ENCODE results near the gene MAP3K2.
"Not testable (repeated sequence)": the region's sequence is repeated elsewhere in the genome, so short reads cannot be mapped to it uniquely, and the experiment has no call there.

Gene MAP3K2

DNA sequence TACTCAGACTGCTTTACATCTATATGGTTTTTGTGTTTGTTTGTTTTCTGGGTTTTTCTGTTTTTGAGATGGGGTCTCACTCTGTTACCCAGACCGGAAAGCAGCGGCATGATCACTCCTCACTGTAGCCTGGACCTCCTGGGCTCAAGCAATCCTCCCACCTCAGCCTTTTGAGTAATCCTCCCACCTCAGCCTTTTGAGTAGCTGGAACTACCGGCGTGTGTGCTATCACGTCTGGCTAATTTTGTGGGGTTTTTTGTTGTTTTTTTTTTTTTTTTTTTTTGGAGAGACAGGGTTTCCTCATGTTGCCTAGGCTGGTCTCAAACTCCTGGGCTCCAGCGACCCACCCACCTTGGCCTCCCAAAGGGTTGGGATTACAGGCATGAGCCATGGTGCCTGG, 9.1 kb downstream of the MAP3K2 start:
- DNase-seq, result no peak

DNA sequence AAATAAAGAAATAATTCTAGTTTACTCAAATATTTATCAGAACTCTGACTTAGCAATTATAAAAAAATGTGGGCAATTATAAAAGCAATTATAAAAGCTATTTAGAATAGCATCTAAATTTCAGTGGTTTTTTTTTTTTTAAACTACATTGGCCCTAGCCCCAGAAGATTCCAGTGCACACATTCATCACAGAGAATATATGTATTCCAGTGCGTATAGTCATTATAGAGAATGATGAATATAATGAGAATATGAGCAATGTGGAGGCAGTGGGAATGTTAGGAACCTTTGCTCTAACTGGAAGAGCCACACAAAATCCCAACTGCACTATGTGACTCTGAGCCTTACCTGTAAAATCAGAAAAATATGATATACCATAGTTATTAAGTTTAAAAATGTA, 10.5 kb downstream of the MAP3K2 start:
- DNase-seq, result no peak

DNA sequence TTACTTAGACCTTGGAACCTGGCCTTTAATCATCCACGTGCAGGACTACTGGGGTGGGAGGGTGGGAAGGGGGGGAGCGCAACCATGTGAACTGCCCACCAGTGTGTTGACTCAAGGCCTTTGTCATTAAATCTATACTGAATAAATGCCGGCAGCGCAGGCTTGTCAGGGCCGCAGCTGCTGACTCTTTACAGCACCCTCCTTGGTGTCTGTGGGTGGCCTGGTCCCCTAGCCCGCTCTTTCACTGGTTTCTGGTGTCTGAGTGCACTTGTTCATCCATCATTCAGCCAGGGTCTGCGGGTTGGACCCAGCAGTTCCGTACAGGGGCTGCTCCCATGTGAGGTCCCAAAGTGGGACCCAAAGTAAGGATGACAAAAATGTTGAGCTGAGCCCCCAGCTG, 11.5 kb downstream of the MAP3K2 start:
- no peak for DNase-seq

DNA sequence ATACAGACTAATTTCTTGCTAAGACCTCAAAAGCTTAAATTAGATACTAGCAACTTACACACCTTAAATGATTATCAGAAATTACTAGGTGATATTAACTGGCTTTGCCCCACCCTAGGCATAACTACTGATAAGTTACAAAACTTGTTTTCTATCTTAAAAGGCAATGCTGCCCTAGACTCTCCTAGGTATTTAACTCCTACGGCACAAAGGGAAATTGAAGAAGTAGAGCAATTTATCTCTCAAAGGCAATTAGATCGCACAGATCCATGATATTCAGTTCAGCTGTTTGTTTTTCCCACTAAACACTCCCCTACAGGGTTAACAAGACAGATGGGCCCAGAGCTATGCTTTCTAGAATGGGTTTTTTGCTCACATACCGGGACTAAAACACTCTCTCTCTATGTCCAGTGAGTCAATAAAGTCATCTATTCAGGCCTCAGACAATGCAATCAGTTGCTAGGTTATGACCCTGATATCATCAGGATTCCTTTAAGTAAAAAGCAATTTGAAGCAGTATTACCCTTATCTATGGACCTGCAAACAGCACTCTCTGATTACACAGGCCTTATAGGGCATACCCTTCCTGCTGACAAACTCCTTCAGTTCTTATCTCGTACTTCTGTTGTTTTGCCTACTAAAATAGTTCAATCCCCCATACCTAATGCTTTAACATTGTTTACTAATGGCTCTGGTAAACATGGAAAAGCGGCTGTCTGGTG, 14.3 kb downstream of the MAP3K2 start:
- DNase-seq, result no peak

DNA sequence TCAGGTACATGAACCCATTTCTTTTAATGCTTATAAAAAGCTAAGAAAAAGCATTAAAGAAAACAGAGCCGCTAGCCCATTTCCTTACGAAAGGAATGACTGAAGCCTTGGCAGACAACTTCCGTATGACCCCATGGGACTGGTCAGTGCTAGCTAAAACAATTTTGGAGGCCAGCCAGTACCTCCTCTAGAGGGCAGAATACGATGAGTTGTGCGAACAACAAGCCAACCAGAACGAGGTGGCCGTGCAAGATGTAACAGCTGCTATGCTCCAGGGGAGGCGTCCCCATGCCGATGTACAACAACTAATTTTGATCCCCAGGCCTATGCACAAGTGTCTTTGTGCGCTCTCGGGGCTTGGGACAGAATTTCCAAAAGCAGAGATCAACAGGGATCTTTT, 16.7 kb downstream of the MAP3K2 start:
- no peak for DNase-seq

DNA sequence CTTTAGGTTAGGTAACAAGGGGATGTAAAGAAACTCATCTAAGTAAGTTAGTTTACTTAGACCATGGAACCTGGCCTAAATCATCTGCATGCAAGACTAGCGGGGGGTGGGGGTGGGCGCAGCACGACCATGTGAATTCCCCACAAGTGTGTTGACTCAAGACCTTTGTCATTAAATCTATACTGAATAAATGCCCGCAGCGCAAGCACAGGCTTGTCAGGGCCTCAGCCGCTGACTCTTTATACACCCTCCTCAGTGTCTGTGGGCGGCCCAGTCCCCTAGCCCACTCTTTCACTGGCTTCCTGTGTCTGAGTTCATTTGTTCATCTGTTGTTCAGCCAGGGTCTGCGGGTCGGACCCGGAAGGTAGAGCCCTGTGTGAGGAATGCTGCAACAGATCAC, 17.8 kb downstream of the MAP3K2 start:
- no peak for DNase-seq

DNA sequence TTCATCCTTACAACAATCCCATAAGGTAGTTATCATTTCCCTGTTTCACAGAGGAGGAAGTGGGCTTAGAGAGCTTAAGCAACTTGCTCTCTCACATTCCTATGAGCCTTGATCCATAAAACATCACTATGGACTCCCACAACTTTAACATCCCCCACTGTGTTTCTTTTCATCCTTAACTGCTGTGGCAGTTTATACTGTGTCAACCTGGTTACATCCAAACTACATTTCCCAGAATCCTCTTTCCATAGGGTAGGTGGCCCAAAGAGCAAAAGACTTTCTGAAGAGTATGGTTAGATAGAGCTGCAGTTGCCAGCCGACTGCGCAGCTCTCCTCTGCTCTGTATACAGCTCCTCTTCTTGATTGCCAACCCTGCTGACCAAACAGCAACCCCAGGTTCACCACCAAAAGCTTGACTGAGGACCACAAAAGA, 22.5 kb downstream of the MAP3K2 start:
- no peak for DNase-seq

DNA sequence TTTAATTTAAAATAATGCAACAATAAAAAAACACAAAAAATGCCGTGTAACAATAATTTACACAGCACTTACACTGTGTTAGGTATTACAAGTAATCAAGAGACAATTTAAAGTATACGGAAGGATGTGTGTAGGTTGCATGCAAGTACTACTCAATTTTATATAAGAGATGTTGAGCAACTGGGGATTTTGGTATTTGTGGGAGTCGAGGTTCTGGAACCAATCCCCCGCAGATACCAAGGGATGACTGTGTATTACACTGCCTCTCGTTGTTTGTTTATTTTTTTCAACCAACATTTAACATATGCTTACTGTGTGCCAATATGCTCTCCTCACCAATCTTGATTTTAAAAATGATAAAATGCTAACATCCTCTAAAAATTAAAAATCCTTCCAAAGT, 24.8 kb downstream of the MAP3K2 start:
- no peak for DNase-seq

DNA sequence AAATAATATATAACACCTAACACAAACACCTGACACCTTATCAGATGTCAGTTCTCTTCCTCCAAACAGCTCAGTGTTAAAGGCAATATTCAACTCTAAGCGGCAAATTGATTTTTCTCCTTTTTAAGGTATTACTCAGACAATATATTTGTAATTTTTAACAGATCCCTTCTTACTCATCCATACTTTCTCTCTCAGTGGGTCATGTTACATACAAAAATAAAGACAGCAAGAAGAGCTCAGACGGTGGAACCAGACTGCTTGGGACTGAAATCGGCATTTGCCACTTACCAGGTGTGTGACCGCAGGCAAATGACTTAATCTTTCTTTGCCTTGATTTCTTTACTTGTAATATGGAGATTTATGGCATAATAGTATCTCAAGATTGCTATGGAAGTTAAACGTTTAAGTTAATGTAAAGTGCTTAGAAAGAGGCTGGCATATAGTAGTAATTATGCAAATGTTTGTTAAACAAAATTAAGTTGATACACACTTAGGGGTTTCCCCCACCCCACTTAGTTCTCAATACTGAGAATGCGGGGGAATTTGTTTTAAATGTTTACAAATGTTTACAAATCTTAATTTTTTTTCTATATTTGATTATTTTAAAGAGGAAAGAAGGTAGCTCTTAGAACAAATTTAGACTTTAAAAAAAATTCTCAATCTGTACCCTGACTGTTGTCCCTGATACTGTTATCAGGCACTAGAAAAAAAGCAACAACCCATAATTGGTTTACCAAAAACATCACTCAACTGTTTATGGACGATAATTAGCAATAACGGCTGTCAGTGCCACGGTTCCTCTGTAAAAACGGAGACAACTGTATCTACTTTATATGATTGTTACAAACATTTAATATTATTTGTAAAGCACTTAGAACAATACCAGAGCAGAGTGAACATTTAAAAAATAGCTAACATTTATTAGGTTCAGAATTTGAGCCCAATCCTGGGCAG, 25.6 kb downstream of the MAP3K2 start:
- DNase-seq, result no peak

DNA sequence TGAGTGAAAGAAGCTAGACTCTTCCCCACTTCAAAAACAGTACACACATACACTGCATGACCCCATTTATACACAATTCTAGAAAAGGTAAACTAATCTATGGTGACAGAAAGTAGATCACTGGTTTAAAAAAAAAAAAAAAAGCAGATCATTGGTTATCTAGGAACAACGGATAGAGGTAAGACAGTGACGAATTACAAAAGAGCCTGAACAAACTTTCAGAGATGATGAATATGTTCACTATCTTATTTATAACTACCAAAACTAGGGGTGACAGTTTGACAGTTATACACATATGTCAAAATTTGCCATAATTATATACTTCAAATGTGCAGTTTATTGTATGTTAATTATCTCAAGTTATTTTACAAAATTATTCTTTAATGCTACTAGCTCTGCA, 27.5 kb downstream of the MAP3K2 start:
- no peak for DNase-seq

DNA sequence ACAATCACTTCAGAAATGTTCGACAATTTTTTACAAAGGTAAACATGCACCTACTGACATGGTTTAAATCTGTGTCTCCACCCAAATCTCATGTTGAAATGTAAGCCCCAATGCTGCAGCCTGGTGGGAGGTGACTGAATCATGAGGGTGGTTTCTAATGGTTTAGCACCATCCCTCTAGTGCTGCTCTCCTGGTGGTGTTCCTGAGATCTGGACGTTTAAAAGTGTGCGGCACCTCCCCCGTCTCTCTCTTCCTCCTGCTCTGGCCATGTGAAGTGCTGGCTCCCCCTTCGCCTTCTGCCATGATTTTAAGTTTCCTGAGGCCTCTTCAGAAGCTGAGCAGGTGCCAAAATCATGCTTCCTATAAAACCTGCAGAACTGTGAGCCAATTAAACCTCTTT, 28.3 kb downstream of the MAP3K2 start:
- no peak for DNase-seq

DNA sequence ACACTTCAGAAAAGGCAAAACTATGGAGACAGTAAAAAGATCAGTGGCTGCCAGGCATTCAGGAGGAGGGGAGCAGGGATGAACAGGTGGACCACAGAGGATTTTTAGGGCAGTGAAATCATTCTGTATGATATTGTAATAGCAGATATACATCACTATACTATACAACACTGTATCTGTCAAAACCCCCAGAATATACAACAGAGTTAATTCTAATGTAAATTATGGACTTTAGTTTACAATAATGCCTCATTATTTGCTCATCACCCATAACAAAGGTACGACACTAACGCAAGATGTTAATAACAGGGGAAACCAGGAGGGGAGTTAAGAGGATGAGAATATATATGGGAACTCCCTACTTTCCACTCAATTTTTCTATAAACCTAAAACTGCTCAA, 28.8 kb downstream of the MAP3K2 start:
- DNase-seq, result no peak

DNA sequence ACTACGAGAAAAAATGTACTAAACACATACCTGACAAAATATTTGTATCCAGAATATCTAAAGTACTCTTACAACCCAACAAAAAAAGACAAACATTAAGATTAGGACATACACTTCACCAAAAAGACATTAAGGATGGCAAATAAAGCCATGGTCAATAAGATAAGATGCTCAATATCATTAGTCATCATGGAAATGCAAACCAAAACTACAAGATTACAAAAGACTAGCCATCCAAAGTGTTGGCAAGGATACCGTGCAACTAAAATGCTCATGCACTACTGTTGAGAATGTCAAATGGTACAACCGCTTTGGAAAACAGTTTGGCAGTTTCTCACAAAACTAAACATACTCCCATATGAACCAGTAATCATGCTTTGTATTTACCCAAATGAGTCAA, 29.7 kb downstream of the MAP3K2 start:
- no peak for DNase-seq

DNA sequence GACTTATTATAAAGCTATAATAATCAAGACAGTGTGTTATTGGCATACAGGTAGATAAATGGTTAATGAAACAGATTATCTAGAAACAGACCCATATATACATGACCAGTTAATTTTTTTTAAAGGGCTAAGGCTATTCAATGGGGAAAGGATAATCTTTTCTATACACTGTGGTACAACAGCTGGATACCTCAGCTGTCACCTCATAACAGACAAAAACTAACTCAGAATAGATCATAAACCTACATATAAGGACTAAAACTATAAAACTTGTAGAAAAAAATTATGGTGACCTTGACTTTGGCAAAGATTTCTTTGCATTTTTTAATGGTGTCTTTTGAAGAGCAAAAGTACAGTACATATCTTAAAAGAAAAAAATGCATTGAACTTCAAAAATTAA, 30.2 kb downstream of the MAP3K2 start:
- DNase-seq, result no peak

DNA sequence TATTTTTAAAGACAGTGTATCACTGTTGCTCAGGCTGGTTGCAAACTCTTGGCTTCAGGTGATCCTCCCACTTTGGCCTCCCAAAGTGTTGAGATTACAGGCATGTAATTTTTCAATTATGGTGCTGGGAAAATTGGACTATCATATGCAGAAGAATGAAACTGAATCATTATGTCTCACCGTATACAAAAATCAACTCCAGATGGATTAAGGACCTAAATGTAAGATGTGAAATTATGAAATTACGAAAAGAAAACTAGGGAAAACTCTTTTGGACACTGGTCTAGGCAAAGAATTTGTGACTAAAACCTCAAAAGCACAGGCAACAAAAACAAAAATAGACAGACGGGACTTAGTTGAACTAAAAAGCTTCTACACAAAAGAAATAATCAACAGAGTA, 31.2 kb downstream of the MAP3K2 start:
- no peak for DNase-seq

DNA sequence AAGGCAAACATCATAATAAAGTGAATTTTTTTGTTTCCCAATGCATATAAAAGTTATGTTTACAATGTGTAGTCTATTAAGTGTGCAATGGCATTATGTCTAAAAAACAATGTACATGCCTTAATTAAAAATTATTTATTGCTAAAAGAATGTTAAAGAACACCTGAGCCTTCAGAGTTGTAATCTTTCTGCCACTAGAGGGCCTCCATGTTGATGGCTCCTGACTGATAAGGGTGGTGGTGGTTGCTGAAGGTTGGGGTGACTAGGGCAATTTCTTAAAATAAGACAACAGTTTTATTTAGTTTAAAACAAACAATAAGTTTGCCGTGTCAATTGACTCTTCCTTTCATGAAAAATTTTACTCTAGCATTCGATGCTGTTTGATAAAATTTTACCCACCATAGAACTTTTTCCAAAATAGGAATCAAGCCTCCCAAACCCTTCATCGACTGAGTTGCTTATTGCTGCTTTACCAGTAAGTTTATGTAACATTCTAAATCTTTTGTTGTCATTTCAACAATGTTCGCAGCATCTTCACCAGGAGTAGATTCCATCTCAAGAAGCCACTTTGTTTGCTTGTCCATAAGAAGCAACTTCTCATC, 32.3 kb downstream of the MAP3K2 start:
- no peak for DNase-seq

DNA sequence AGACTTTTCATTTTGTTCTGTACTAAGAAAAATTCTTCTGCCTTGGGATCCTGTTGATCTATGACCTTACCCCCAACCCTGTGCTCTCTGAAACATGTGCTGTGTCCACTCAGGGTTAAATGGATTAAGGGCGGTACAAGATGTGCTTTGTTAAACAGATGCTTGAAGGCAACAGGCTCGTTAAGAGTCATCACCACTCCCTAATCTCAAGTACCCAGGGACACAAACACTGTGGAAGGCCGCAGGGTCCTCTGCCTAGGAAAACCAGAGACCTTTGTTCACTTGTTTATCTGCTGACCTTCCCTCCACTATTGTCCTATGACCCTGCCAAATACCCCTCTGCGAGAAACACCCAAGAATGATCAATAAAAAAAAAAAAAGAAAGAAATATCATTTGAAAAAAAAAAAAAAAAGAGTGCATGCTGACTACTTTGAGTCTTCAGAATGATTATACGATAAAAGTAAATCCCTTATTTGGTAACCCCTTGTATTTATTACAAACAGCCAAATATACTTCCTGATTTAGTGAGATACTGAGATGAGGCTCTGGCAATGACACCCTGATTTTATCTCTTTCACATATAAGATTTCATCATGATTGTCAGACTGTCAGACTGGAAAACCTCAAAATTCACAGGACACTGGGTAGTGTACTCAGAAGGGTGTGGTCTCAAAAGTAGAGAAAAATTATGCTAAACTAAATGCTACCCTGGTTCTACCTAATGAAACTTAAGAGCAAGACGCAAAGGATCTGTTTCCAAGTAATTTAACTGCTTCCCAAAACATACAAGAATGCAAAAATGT, 33.7 kb downstream of the MAP3K2 start:
- DNase-seq, result not testable (repeated sequence)

DNA sequence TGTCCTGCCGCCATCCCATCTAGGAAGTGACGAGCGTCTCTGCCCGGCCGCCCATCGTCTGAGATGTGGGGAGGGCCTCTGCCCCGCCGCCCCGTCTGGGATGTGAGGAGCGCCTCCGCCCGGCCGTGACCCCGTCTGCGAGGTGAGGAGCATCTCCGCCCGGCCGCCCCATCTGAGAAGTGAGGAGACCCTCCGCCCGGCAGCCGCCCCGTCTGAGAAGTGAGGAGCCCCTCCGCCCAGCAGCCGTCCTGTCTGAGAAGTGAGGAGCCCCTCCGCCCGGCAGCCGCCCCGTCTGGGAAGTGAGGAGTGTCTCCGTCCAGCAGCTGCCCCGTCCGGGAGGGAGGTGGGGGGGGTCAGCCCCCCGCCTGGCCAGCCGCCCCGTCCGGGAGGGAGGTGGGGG, 34.6 kb downstream of the MAP3K2 start:
- DNase-seq, result not testable (repeated sequence)

DNA sequence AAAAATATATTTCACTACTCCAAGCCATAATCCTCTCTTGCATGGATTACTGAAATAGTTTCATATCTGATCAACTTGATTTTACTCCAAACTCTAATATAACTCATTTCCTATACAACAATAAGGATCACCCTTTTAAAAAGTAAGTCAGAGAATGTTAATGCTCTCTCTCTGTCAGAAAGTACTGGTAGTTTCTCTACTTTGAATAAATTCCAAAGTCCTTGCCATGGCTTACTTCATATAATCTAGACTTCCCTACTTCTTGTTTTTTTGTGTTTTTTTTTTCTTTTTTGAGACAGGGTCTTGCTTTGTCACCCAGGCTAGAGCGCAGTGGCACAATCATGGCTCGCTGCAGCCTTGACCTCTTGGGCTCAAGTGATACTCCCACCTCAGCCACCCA, 36.2 kb downstream of the MAP3K2 start:
- no peak for DNase-seq

DNA sequence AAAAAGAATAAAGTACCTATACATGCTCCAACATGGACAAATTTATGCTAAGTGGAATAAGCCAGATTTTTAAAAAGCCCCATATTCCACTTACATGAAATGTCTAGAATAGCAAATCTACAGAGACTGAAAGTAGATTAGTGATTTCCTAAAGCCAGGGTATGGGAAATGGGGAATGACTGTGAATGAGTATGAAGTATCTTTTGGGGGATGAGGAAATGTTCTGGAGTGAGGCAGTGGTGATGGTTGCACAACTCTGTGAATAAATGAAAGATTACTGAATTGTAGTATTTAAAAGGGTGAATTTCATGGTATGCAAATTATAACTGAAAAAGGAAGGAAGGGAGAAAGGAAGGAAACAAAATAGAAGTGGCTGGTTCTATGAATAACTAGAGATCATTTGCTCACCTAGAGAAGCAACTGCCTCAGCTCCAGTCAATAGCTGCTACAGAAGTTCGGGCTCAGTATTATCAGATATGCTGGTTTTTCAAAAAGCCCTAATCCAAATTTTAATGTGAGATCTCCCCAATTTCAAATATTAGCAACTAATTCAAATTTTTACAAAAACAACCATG, 39.3 kb downstream of the MAP3K2 start:
- no peak for DNase-seq

DNA sequence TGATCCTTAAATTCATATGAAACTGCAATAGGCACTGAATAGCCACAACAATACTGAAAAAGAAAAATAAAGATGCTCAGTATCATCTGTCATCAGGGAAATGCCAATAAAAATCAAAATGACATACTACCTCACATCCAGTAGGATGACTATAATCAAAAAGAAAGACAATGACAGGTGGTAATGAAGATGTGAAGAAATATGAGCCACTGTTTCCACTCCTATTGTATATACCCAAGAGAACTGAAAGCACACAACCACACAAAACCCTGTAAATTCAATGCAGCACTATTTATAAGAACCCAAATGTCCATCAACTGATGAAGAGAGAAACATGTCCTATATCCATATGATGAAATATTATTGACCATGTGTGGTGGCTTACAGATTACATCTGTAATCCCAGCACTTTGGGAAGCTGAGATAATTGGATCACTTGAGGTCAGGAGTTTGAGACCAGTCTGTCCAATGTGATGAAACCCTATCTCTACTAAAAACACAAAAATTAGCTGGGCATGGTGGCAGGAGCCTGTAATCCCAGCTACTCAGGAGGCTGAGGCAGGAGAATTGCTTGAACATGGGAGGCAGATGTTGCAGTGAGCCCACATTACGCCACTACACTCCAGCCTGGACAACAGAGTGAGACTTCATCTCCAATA, 39.9 kb downstream of the MAP3K2 start:
- no peak for DNase-seq

DNA sequence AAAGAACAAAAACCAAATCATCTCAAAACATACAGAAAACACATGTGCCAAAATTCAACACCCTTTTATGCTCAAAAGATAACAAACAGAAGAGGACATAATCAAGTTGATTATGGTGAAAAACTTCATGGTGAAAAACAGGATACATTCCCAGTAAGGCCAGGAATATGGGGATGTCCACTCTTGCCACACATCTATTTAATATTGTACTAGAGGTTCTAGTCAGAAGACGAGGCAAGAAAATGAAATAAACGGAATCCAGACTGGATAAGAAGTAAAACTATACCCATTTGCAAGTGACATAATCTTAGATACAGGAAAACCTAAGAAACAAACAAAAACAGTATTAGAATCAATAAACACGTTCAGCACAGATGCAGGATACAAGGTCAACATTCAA, 40.8 kb downstream of the MAP3K2 start:
- DNase-seq, result no peak

All from DMS153 (cell line).